Activated CD8-positive, alpha-beta memory T cell treated with anti-CD3 and anti-CD28 coated beads, Interleukin-2, amount 50 U/mL, for 1 hour (primary cell): ENCODE results near the gene HHAT.

Source experiments
- DNase-seq: peaks from one replicate; pipeline ENCODE4 v3.0.0-alpha.2; 2020; ENCODE audit errors: extremely low read depth

Gene HHAT

GRCh38 chr1:210359255-210359654 is 30.6 kb downstream of the HHAT start:
- DNase-seq = no peak

- no peak for DNase-seq
Observed at GRCh38 chr1:210360852-210361477, 32.3 kb downstream of the HHAT start.

GRCh38 chr1:210361665-210362064 is 33.0 kb downstream of the HHAT start:
- DNase-seq = no peak

GRCh38 chr1:210362526-210362925 is 33.8 kb downstream of the HHAT start:
- DNase-seq = no peak

GRCh38 chr1:210363119-210363518 is 34.4 kb downstream of the HHAT start:
- DNase-seq = no peak

GRCh38 chr1:210364479-210364878 is 35.8 kb downstream of the HHAT start:
- DNase-seq = no peak

GRCh38 chr1:210366767-210367166 is 38.1 kb downstream of the HHAT start:
- DNase-seq = no peak

- no peak for DNase-seq
Observed at GRCh38 chr1:210367566-210367965, 38.9 kb downstream of the HHAT start.

- no peak for DNase-seq
Observed at GRCh38 chr1:210369425-210369824, 40.7 kb downstream of the HHAT start.

GRCh38 chr1:210371916-210372315 is 43.2 kb downstream of the HHAT start:
- DNase-seq = no peak

- DNase-seq = no peak
Observed at GRCh38 chr1:210372491-210372890, 43.8 kb downstream of the HHAT start.

- DNase-seq = no peak
Observed at GRCh38 chr1:210372931-210373627, 44.4 kb downstream of the HHAT start.

GRCh38 chr1:210373628-210373877 is 44.9 kb downstream of the HHAT start:
- DNase-seq = no peak

GRCh38 chr1:210373878-210374599 is 45.3 kb downstream of the HHAT start:
- no peak for DNase-seq

- DNase-seq = no peak
Observed at GRCh38 chr1:210374600-210374953, 45.9 kb downstream of the HHAT start.

GRCh38 chr1:210376836-210377372 is 48.2 kb downstream of the HHAT start:
- DNase-seq = no peak

GRCh38 chr1:210377731-210378333 is 49.1 kb downstream of the HHAT start:
- DNase-seq = no peak

- no peak for DNase-seq
Observed at GRCh38 chr1:210378736-210379135, 50.0 kb downstream of the HHAT start.

- DNase-seq = no peak
Observed at GRCh38 chr1:210381934-210382333, 53.2 kb downstream of the HHAT start.

GRCh38 chr1:210384625-210385024 is 55.9 kb downstream of the HHAT start:
- DNase-seq = no peak

GRCh38 chr1:210385228-210385627 is 56.5 kb downstream of the HHAT start:
- DNase-seq = no peak

GRCh38 chr1:210394281-210394821 is 65.6 kb downstream of the HHAT start:
- DNase-seq = no peak
